ENCODE results near the gene GRM4. TPM values are rescaled to one million over a fixed set of nuclear protein-coding genes. Genes with fewer than 3 reads are reported as not detected.
A peak's percentile ranks its signal among the peaks of the same experiment; 100 is the strongest.

Gene GRM4
- total RNA-seq, 1 experiment from 2014 or later = not detected

- no peak for DNase-seq (ENCODE audit: low spot score)
These were observed 81.2 kb downstream of the GRM4 start for GRCh38 chr6:34064675-34065074.

DNA sequence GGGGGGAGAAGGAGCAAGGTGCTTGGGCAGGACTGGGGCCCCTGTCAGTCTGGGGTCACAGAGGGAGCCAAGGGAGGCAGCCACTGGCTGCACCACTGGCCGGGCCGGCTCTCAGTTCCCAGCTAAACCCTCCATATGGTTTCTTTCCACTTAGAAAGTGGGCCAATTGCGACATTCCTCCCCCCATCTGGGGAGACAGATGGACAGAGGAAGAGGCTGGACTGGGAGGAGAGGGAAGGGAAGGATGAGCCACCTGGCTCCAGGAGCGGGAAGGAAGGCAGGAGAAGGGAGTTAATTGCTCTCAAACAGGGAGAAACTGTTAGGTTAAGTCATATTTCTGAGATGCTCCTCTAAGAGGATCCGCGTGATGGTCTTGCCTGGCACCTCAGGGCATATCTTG is 82.2 kb downstream of the GRM4 start:
- no peak for DNase-seq (ENCODE audit: low spot score)

GRCh38 chr6:34062815-34063214 is 83.1 kb downstream of the GRM4 start:
- DNase-seq (ENCODE audit: low spot score) = no peak

- no peak for DNase-seq (ENCODE audit: low spot score)
These were observed 83.7 kb downstream of the GRM4 start for GRCh38 chr6:34062156-34062555.

- no peak for DNase-seq (ENCODE audit: low spot score)
These were observed 84.5 kb downstream of the GRM4 start for GRCh38 chr6:34061348-34061747.

GRCh38 chr6:34059914-34060313 is 86.0 kb downstream of the GRM4 start:
- DNase-seq (ENCODE audit: low spot score) = no peak

DNA sequence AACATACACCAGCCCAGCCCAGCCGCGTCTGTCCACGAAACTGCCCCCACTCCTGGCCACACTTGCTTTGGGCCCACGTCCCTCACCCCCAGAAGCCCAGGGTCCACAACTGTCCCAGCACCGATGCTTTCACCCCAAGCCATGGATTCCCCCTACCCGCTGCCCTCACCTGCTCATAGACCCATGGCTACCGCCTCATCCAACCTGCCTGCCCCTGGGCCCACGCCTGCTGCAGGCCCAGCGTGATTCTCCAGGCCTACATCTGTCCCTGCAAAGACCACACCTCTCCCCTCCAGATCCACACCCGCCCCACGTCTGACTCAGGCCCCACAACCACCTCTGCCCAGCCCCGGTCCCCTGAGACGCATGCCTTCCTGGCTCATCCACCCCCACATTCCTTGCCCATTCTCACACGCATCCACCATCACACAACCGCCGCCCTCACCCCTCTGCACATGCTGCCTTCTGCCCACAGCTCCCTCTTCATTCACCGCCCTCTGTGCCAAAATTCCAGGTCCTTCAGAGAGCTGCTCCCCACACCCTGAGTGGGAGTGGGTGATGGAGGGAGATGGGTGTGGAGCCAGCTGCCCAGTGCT is 86.7 kb downstream of the GRM4 start:
- DNase-seq (ENCODE audit: low spot score) = no peak

- DNase-seq (ENCODE audit: low spot score) = no peak
These were observed 88.1 kb downstream of the GRM4 start for GRCh38 chr6:34057790-34058189.

DNA sequence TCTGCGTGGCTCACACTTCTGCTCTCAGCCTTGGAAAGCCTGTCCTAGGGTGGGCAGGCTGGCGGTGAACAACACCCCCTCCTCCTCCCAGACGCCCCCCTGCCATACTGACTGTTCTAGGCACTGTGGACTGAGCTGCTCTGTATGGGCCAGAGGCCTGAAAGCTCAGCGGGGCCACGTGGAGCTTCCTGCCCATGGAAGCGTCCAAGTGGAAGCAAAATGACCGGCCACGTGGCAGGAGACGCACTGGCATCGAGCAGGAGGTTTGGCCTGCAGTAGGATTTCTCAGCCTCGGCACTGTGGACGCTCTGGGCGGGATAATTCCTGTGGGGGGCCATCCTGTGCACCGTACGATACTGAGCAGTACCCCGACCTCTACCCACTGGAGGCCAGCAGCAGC is 88.7 kb downstream of the GRM4 start:
- no peak for DNase-seq (ENCODE audit: low spot score)

DNA sequence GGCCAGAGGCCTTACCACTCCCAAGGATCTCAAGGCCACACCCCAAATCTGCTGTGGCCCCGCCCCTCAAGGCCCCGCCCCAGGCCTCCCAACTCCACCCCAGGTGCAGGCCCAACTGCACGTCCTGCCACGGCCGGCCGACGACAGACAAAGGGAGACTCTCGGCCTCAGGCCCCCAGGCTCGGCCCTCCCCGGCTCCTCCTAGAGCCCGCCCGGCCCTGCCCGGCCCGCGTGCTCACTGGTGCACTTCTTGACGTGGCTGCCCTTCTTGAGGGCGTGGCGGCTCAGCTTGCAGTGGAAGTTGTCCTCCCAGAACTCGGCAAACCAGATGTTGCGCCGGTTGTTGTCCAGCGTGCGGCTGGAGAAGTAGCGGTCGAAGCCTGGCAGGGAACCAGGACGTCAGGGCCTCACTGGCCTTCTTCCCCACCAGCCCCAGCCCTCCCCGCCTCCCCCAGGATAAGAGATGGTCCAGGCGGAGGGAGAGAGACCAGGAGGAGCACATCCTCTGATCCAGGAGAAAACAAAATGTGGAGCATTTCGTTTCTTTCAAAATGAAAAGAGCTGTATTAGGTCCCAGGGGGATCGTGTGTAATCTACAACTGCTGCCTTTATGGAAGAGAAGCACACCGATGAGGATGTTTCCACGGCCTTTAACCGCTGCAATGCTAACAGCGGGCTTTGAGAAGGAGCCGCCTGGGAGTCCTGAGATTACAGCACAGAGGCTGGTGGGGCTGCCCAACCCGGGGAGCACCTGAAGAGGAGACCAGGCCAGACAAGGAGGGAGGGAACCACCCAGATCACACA is 89.4 kb downstream of the GRM4 start:
- DNase-seq (ENCODE audit: low spot score) = no peak

DNA sequence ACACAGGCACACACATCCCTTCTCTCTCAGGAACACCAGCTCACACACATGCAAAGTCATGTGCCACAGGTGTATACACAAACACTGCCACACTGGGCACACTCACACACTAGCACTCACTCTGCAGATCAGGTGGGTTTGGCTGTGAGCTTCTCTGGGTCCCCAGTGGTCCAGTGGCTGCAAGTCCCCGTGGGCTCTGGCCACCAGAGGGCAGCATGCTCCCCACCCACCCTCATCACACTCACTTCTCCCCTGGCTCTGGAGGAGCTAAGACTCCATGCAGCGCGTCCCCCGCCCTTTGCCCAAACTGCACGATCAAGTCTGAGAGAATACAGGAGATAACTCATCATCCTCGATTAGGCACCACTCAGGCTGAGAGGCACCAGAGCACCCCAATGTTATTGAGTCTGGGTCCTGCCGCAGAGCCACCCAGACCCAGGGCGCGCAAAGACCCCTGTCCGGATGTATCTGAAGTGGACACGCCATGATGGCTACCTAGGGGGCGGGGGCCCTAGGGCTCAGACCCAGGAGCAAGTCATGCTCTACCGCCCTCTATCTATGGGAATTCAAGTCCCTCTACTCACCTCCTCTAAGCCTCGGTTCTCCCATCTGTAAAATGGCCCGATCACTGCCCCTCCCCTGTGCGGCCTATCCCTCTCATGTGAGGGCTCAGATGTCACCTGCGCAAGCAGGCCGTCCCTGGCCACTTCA is 90.5 kb downstream of the GRM4 start:
- peak; percentile 53 for DNase-seq (ENCODE audit: low spot score)

- no peak for DNase-seq (ENCODE audit: low spot score)
These were observed 92.2 kb downstream of the GRM4 start for GRCh38 chr6:34053721-34054120.

GRCh38 chr6:34052918-34053608 is 92.8 kb downstream of the GRM4 start:
- DNase-seq (ENCODE audit: low spot score) = no peak

DNA sequence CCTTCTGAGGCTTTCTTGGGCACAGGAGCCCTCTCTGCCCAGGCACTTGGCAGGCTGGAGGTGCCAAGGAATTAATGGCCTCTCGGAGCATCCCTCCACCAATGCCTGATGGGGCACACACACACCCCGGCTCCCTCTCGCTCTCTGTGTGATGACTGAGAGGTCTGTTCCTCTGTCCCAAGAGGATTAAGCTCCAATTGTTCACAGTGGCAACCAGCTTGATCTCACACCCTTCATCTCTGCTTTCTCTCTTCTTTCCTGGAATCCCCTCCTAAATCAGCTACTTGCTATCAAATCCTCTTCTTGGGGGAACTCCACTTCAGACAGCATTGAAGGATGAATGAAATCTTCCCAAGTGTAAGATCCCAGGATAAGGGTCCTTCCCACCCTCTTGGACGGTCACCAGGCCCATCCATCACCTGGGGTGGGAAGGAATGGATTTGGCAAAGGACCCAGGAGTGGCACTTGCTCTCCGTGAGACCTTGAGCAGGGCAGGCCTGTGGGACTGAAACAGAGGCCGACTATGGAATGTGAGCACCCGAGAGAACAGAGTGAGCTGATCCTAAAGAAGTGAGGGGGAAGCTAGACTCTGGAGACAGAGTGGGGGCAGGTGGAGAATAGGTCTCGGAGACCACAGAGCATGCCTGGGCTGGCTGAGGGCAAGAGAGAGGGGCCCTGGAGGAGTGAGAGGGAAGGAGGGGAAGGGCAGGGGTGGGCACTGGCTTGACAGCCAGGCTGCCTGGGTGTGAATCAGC is 93.6 kb downstream of the GRM4 start:
- DNase-seq (ENCODE audit: low spot score) = no peak

GRCh38 chr6:34051331-34051919 is 94.5 kb downstream of the GRM4 start:
- no peak for DNase-seq (ENCODE audit: low spot score)

- no peak for DNase-seq (ENCODE audit: low spot score)
These were observed 95.2 kb downstream of the GRM4 start for GRCh38 chr6:34050691-34051090.

DNA sequence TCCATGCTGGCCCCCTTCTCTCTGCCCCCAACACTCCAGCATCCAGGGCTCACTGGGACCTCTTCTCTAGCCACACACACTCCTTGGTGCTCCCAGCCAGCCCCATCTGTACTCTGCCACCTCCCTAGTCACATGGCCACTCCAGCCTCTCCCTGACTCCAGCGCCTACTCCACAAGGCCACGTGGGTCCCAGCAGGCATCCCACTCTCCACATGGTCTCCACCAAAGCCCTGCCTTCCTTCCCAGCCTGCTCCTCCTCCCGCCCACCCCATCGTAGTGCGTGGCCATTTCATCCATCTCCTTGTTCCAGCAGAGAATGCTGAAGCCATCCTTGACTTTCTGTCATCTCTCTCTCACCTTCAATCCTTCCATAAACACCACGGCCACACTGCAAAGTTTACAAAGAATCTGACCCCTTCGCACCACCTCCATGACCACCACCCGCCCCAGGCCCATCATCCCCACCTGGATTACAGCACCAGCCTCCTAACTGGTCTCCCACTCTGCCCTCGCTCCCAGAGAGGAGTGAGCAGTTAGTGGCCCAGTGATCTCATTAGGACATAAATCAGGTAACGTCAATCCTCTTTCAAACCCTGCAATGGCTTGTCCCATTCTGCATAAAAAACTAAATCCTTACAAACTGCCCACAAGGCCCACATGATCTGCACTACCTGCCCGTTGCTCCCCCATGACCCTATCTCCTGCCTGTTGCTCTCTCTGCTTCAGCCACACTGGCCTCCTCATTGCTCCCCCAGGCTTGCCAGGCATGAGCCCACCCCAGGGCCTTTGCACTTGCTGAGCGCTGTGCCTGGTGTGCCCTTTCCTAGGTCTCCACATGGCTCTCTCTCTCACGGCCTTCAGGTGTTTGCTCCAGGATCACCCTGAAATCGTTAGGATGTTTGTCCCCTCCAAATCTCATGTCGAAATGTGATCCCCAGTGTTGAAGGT is 96.2 kb downstream of the GRM4 start:
- no peak for DNase-seq (ENCODE audit: low spot score)

DNA sequence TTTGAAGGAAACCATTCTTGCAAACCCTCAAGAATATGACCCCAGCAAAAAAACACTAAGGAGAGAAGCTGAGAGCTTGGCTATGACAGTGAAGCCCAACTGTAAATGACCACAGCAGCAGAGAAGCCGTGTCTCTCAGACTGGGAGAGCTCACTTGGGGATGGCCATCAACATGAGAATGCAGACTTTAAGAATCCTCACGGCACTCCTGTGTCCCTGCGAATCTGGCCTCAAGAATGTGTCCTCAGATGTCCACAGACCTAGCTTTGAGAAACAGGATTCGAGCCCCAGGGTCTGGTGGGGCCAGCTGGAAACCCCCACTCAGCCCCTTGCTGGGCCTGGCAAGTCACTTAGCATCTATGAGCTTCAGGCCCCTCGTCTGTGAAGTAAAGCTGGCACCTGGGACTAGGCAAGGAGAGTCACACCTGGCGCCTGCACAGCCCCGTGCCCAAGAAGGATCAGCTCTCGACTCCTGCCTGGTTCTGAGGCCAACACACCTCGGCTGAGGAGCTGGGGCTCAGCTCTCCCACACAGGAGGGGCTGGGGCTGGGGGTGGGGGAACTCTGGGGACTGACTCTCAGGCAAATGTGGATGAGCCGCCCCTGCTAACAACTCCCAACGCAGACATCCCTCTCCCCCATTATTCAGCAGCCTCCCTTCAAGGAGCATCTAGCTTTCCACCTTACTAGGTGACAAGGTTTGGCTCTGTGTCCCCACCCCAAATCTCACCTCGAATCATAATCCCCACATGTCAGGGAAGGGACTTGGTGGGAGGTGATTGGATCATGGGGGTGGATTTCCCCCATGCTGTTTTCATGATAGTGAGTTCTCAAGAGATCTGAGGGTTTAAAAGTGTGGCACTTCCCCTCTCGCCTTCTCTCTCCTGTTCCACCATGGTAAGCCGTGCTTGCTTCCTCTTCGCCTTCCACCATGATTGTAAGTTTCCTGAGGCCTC is 97.7 kb downstream of the GRM4 start:
- DNase-seq (ENCODE audit: low spot score) = no peak

GRCh38 chr6:34046617-34047016 is 99.3 kb downstream of the GRM4 start:
- no peak for DNase-seq (ENCODE audit: low spot score)

All from H4 (cell line).